Measurements from ENCODE around the gene UBALD1.

Gene UBALD1

GRCh38 chr16:4613636-4614570 is 785 bp downstream of the UBALD1 start:
- no peak for DNase-seq

- no peak for DNase-seq
These were observed 1.6 kb downstream of the UBALD1 start for GRCh38 chr16:4612977-4613635.

GRCh38 chr16:4612474-4612931 is 2.2 kb downstream of the UBALD1 start:
- DNase-seq, result no peak

GRCh38 chr16:4611337-4612021 is 3.2 kb downstream of the UBALD1 start:
- no peak for DNase-seq

GRCh38 chr16:4610011-4611005 is 4.4 kb downstream of the UBALD1 start:
- no peak for DNase-seq

- DNase-seq, result no peak
These were observed 5.3 kb downstream of the UBALD1 start for GRCh38 chr16:4609200-4610010.

GRCh38 chr16:4608704-4608980 is 6.0 kb downstream of the UBALD1 start:
- DNase-seq, result no peak

GRCh38 chr16:4607841-4608703 is 6.6 kb downstream of the UBALD1 start:
- DNase-seq, result no peak

- peak; percentile 44 for DNase-seq
These were observed 8.3 kb downstream of the UBALD1 start for GRCh38 chr16:4606354-4606753.

GRCh38 chr16:4604401-4604800 is 10.3 kb downstream of the UBALD1 start:
- DNase-seq, result no peak

- no peak for DNase-seq
These were observed 11.0 kb downstream of the UBALD1 start for GRCh38 chr16:4603624-4604170.

- no peak for DNase-seq
These were observed 12.4 kb downstream of the UBALD1 start for GRCh38 chr16:4602331-4602730.

- DNase-seq, result no peak
These were observed 12.9 kb downstream of the UBALD1 start for GRCh38 chr16:4601864-4602186.

GRCh38 chr16:4601036-4601863 is 13.4 kb downstream of the UBALD1 start:
- DNase-seq, result peak; percentile 15

GRCh38 chr16:4599545-4599944 is 15.1 kb downstream of the UBALD1 start:
- DNase-seq, result no peak

- no peak for DNase-seq
These were observed 15.7 kb downstream of the UBALD1 start for GRCh38 chr16:4599037-4599436.

- DNase-seq, result no peak
These were observed 17.5 kb downstream of the UBALD1 start for GRCh38 chr16:4597174-4597573.

GRCh38 chr16:4594433-4595410 is 20.0 kb downstream of the UBALD1 start:
- DNase-seq, result no peak
